ENCODE results near the gene CD200R1. TPM values are rescaled to one million over a fixed set of nuclear protein-coding genes. Genes with fewer than 3 reads are reported as not detected.

The CD200R1 gene
- total RNA-seq, 3 donors from 2014 or later = 1.1 to 2.3 (median 1.2) TPM

DNA sequence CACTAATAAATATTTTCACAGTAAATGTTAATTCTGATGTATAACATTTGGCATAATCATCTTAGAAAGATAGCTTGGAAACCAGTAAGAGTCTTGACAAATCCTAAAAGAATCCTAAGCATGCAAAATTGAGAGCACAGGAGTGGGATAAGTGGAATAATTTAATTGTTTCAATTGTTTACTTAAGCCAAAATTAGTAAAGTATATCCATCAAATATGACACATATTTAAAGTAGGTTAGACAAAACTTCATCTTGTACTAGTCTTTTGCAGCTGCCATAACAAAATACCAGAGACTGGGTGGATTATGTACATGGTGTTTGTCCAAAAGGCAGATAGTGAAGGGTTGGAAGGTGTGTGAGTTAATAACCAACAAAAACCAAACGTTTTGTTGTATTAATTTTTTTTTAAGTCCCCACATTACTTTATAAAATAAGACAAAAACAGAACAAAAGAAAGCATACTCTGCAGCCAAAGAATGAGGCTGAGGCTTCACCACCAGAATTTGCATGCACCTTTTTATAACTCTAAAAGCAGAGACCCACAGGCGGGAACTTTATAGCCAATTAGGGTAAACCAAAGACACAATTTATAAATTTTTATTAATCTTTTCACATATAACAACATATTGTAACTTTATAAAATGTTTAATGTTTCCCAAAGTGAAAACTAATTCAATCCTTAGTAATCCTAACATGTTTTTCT is 86.4 kb downstream of the CD200R1 start:
- H3K4me3 Mint-ChIP-seq = no peak overlapping the region

DNA sequence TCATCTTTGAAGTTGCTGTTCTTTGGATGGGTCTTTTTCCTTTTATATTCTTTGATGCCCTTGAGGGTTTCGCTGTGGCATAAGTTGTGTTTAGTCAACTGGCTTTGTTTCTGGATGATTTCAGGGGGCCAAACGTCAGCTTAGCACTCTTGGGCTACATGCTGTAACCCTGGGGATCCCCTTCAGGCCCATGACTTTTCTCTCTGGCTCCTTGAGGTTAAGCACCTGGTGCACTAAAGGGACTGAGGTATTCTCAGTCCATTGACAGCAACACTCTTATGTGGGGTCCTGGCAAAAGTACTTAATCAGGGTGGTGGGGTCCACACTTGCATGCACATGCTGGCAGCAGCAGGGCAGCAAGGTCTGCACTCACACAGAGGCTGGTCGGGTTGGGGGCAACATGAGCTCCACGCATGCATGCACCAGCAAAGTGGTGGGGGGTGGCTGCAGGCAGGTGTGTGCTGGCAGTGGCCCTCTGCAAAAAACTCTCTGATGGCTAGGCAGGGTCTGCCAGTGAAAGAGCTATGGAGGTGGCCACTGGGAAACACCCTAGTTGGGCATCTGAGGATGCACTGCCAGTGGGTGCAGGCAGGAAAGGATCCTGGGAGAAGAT is 90.1 kb downstream of the CD200R1 start:
- Mint-ChIP-seq H3K4me1 (ENCODE audit: low read depth) (no peaks in the 10 kb centered on the region), H3K27me3 (ENCODE audit: low read depth) (no peaks in the 10 kb centered on the region), H3K9me3 (no peaks in the 10 kb centered on the region), H3K36me3 (ENCODE audit: insufficient read depth) (peaks cover 3% of the 10 kb centered on the region), H3K4me3 (no peak overlapping the region)
- no peak for DNase-seq
- ATAC-seq = no peak

More for the DNA sequence above, 86.4 kb downstream of the CD200R1 start:
- Mint-ChIP-seq H3K36me3 (ENCODE audit: insufficient read depth) (peaks cover 3% of the 10 kb centered on the region), H3K9me3 (peaks cover 1% of the 10 kb centered on the region), H3K27me3 (ENCODE audit: low read depth) (no peaks in the 10 kb centered on the region), H3K4me1 (ENCODE audit: low read depth) (no peaks in the 10 kb centered on the region)
- DNase-seq (no peak), ATAC-seq (no peak)

DNA sequence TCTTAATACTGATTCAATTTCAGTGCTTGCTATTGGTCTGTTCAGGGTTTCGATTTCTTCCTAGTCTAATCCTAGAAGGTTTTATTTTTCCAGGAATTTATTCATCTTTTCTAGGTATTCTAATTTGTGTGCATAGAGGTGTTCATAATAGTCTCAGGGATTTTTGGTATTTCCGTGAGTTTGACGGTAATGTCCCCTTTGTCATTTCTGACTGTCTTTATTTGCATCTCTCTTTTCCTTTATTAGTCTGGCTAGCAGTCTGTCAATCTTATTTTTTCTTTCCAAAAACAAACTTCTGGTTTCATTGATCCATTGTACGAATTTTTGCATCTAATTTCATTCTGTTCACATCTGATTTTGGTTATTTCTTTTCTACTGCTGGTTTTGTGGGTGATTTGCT is 93.0 kb downstream of the CD200R1 start:
- H3K4me1 Mint-ChIP-seq (ENCODE audit: low read depth) = no peaks in the 10 kb centered on the region
- no peaks in the 10 kb centered on the region for H3K9me3 Mint-ChIP-seq
- no peak overlapping the region for H3K4me3 Mint-ChIP-seq
- DNase-seq (no peak), ATAC-seq (no peak)
- H3K27me3 Mint-ChIP-seq (ENCODE audit: low read depth) = no peaks in the 10 kb centered on the region
- peaks cover 3% of the 10 kb centered on the region for H3K36me3 Mint-ChIP-seq (ENCODE audit: insufficient read depth)

DNA sequence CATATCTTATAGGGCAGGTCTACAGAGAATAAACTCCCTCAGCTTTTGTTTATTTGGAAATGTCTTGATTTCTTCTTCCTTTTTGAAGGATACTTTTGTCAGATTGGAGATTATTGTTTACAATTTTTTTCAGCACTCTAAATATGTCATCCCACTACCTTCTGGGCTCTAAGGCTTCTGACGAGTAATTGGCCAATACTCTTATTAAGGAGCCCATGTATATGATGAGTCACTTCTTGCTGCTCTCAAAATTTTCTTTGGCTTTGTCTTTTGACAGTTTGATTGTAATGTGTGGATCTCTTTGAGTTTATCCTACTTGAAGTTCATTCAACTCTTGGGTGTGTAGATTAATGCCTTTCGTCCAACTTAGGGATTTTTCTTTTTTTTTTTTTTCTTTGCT is 99.3 kb downstream of the CD200R1 start:
- H3K27me3 Mint-ChIP-seq (ENCODE audit: low read depth) = no peaks in the 10 kb centered on the region
- peaks cover 14% of the 10 kb centered on the region for H3K9me3 Mint-ChIP-seq
- H3K4me1 Mint-ChIP-seq (ENCODE audit: low read depth) = peaks cover 4% of the 10 kb centered on the region
- DNase-seq (no peak), ATAC-seq (no peak)
- peaks cover 2% of the 10 kb centered on the region for H3K36me3 Mint-ChIP-seq (ENCODE audit: insufficient read depth)
- H3K4me3 Mint-ChIP-seq = no peak overlapping the region

DNA sequence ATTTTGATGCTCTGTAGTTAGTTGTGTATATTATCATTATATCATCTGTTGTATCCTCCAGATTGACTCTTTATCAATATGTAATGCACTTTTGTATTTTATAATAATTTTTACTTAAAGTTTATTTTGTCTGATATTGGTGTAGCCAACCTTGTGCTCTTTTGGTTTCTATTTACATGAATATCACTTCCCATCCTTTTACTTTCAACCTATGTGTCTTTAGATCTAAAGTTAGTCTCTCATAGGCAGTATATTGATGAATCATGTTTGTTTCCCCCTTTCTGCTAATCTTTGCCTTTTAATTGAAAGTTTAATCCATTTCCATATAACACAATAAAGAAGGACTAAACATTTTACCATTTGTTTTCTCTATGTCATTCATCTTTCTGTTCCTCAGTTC is 100.2 kb downstream of the CD200R1 start:
- Mint-ChIP-seq H3K27me3 (ENCODE audit: low read depth) (no peaks in the 10 kb centered on the region), H3K4me1 (ENCODE audit: low read depth) (peaks cover 4% of the 10 kb centered on the region), H3K9me3 (peaks cover 21% of the 10 kb centered on the region), H3K36me3 (ENCODE audit: insufficient read depth) (peaks cover 2% of the 10 kb centered on the region), H3K4me3 (no peak overlapping the region)
- ATAC-seq (no peak), DNase-seq (no peak)

DNA sequence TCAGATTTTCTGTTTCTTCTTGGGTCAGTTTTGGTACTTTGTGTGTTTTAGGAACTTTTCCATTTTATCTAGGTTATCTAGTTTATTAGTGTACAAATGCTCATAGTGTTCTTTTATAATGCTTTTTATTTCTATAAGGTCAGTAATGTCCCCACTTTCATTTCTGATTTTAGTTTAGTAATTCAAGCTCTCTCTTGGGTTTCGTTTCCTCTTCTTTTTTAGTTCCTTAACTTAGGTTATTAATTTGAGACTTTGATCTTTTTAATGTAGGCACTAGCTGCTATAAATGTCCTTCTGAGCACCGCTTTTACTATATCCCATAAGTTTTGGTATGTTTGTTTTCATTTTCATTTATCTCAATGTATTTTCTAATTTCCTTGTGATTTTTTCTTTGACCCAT is 101.3 kb downstream of the CD200R1 start:
- Mint-ChIP-seq H3K4me3 (no peak overlapping the region), H3K9me3 (peaks cover 24% of the 10 kb centered on the region)
- no peak for ATAC-seq

DNA sequence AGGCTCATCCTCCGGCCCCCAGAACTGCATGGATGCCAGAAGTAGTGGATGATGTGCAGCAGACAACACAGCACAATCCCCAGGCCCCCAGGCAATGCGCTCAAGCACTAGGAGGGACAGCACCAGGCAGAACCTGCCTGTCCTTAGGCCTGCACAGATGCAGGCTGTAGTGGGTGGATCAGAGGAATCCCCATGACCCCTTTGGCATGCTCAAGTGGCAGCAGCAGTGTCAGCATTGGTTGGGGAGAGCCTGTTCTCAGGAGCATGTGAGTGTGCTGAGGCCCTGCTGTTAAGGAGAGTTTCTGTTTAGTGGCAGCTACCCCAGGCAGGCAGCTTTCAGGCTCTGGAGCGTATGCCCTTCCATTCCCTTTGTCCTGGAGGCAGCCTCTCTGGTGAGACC is 103.2 kb downstream of the CD200R1 start:
- ATAC-seq = no peak
- Mint-ChIP-seq H3K27me3 (ENCODE audit: low read depth) (no peaks in the 10 kb centered on the region), H3K4me1 (ENCODE audit: low read depth) (peaks cover 4% of the 10 kb centered on the region), H3K36me3 (ENCODE audit: insufficient read depth) (peaks cover 2% of the 10 kb centered on the region), H3K9me3 (peaks cover 24% of the 10 kb centered on the region), H3K4me3 (no peak overlapping the region)
- DNase-seq = no peak

More for the DNA sequence above, 101.3 kb downstream of the CD200R1 start:
- H3K36me3 Mint-ChIP-seq (ENCODE audit: insufficient read depth) = peaks cover 2% of the 10 kb centered on the region
- H3K27me3 Mint-ChIP-seq (ENCODE audit: low read depth) = no peaks in the 10 kb centered on the region
- peaks cover 4% of the 10 kb centered on the region for H3K4me1 Mint-ChIP-seq (ENCODE audit: low read depth)
- no peak for DNase-seq

Other genes starting within 250 kb of the CD200R1 start
- gene CD200R1L, start 128.2 kb downstream of the CD200R1 start, total RNA-seq = not detected
- 10 to 100 TPM; 28.1 to 28.4 (median 28.1) TPM for gene GTPBP8, start 15.9 kb upstream of the CD200R1 start, total RNA-seq
- gene BOC, start 236.5 kb upstream of the CD200R1 start, total RNA-seq = under 1 TPM in 2 of 3 donors, not detected in 1; 0.18 to 0.35 TPM

Data from activated T-cell treated with anti-CD3 and anti-CD28 coated beads, Interleukin-2, amount 50 U/mL, for 4 hours (primary cell).